ENCODE results near the gene ADIPOQ.

GRCh38 chr3:186882150-186882524 is 39.6 kb downstream of the ADIPOQ start:
- no peak for TF ChIP-seq CTCF (conservative IDR thresholded peaks at IDR 0.05; ENCODE audit: low read depth, low read length)
- TF ChIP-seq EZH2 (IDR thresholded peaks at IDR 0.05; ENCODE audit: low read length, unreplicated experiment): no peak
- TF ChIP-seq EZH2phosphoT487 (IDR thresholded peaks at IDR 0.05; ENCODE audit: borderline replicate concordance, low read length): no peak
